OCI-LY3 (cell line): Measurements from ENCODE around the gene RAB8B.

ENCODE experiments used
- H2AFZ ChIP-seq: fragments of 200-600, 300-600 bp; shearing (Covaris generic); 2 replicates; pipeline ENCODE4 v1.6.0; 2014; ENCODE audit warnings: antibody characterized with exemption, low read depth, low read length
- H3K27ac ChIP-seq: fragments of 200-600, 300-600 bp; sonication (generic); 2 replicates; pipeline ENCODE4 v1.5.1; 2014; ENCODE audit warnings: mild to moderate bottlenecking, low read length, moderate library complexity, mixed read lengths
- H3K27me3 ChIP-seq: fragments of 200-600, 300-600 bp; sonication (generic); 2 replicates; pipeline ENCODE4 v1.6.1; 2014; ENCODE audit warnings: low read depth, low read length, mixed read lengths
- H3K36me3 ChIP-seq: fragments of 200-600, 300-600 bp; sonication (generic); replicated peaks from 2 replicates; pipeline ENCODE3; 2014; ENCODE audit warnings: low read depth, low read length, mixed read lengths
- H3K4me1 ChIP-seq: fragments of 300-600, 200-600 bp; sonication (generic); 2 replicates; pipeline ENCODE4 v1.6.1; 2014; ENCODE audit warnings: low read length, mixed read lengths
- H3K4me2 ChIP-seq: fragments of 200-600, 300-600 bp; sonication (generic); 2 replicates; pipeline ENCODE4 v1.6.1; 2014; ENCODE audit warnings: low read length, mixed read lengths
- H3K4me3 ChIP-seq: fragments of 300-600, 200-600 bp; sonication (generic); 2 replicates; pipeline ENCODE4 v1.5.1; 2014; ENCODE audit warnings: antibody characterized with exemption, mild to moderate bottlenecking, low read length, moderate library complexity
- H3K79me2 ChIP-seq: fragments of 300-600, 200-600 bp; shearing (Covaris generic); 2 replicates; pipeline ENCODE4 v1.6.1; 2014; ENCODE audit warnings: mild to moderate bottlenecking, low read length, mixed read lengths
- H3K9ac ChIP-seq: fragments of 300-600, 200-600 bp; shearing (Covaris generic); 2 replicates; pipeline ENCODE4 v1.6.0; 2014; ENCODE audit warnings: mild to moderate bottlenecking, low read length, moderate library complexity
- H3K9me3 ChIP-seq: fragments of 200-600, 300-600 bp; shearing (Covaris generic); 2 replicates; pipeline ENCODE4 v1.6.1; 2014; ENCODE audit warnings: low read length, mixed read lengths; ENCODE audit not compliant: insufficient read depth
- H4K20me1 ChIP-seq: fragments of 200-600, 300-600 bp; sonication (generic); 2 replicates; pipeline ENCODE4 v1.6.1; 2016; ENCODE audit warnings: low read length, mixed read lengths; ENCODE audit not compliant: insufficient read depth
- CTCF ChIP-seq: fragments of 200-600, 300-600 bp; sonication (generic); IDR thresholded peaks from 2 replicates; pipeline ENCODE4 v1.5.1; 2014; ENCODE audit warnings: antibody characterized with exemption, low read length, low read depth
- EZH2phosphoT487 ChIP-seq: fragments of 200-600 bp; shearing (Covaris generic); IDR thresholded peaks from 2 replicates; pipeline ENCODE4 v1.6.1; 2018; ENCODE audit warnings: antibody characterized with exemption, mixed run types, low read depth

Gene RAB8B

GRCh38 chr15:63260791-63261190 is 71.4 kb downstream of the RAB8B start:
- Histone ChIP-seq H4K20me1 (no peaks in the 10 kb centered on the region), H3K27ac (no peak overlapping the region), H3K27me3 (no peaks in the 10 kb centered on the region), H3K36me3 (peaks cover 27% of the 10 kb centered on the region), H3K79me2 (no peaks in the 10 kb centered on the region), H3K4me2 (no peak overlapping the region), H3K9me3 (no peaks in the 10 kb centered on the region), H2AFZ (no peak overlapping the region), H3K4me3 (no peak overlapping the region), H3K9ac (no peak overlapping the region), H3K4me1 (no peaks in the 10 kb centered on the region)
- no peak for TF ChIP-seq CTCF
- TF ChIP-seq EZH2phosphoT487, result no peak

- no peak overlapping the region for H3K4me3 ChIP-seq
- H3K36me3 ChIP-seq, result peaks cover 27% of the 10 kb centered on the region
- no peaks in the 10 kb centered on the region for H3K4me1 ChIP-seq
- no peak overlapping the region for H2AFZ ChIP-seq
- H3K4me2 ChIP-seq, result no peak overlapping the region
- no peak overlapping the region for H3K9ac ChIP-seq
- no peaks in the 10 kb centered on the region for H3K27me3 ChIP-seq
- no peak for TF ChIP-seq CTCF
- TF ChIP-seq EZH2phosphoT487, result no peak
- no peaks in the 10 kb centered on the region for H3K79me2 ChIP-seq
- H4K20me1 ChIP-seq, result no peaks in the 10 kb centered on the region
- no peaks in the 10 kb centered on the region for H3K9me3 ChIP-seq
- no peak overlapping the region for H3K27ac ChIP-seq
Observed at GRCh38 chr15:63261311-63261710, 71.9 kb downstream of the RAB8B start.

- no peaks in the 10 kb centered on the region for H3K9me3 ChIP-seq
- H3K4me1 ChIP-seq, result no peaks in the 10 kb centered on the region
- H3K27me3 ChIP-seq, result no peaks in the 10 kb centered on the region
- no peaks in the 10 kb centered on the region for H3K79me2 ChIP-seq
- H2AFZ ChIP-seq, result no peak overlapping the region
- peaks cover 27% of the 10 kb centered on the region for H3K36me3 ChIP-seq
- no peak overlapping the region for H3K4me3 ChIP-seq
- H3K4me2 ChIP-seq, result no peak overlapping the region
- H3K27ac ChIP-seq, result no peak overlapping the region
- TF ChIP-seq EZH2phosphoT487, result no peak
- no peak for TF ChIP-seq CTCF
- H3K9ac ChIP-seq, result no peak overlapping the region
- H4K20me1 ChIP-seq, result no peaks in the 10 kb centered on the region
Observed at GRCh38 chr15:63263519-63263918, 74.1 kb downstream of the RAB8B start.

GRCh38 chr15:63264688-63265293 is 75.4 kb downstream of the RAB8B start:
- Histone ChIP-seq H2AFZ (no peak overlapping the region), H3K9me3 (no peaks in the 10 kb centered on the region), H3K4me1 (no peaks in the 10 kb centered on the region), H3K4me2 (no peak overlapping the region), H3K36me3 (peaks cover 23% of the 10 kb centered on the region), H3K9ac (no peak overlapping the region), H3K27ac (no peak overlapping the region), H4K20me1 (no peaks in the 10 kb centered on the region), H3K79me2 (no peaks in the 10 kb centered on the region), H3K4me3 (no peak overlapping the region), H3K27me3 (no peaks in the 10 kb centered on the region)
- TF ChIP-seq EZH2phosphoT487, result no peak
- no peak for TF ChIP-seq CTCF
